Cardiac muscle cell (in vitro differentiated cells and primary cell): Measurements from ENCODE around the gene RPRML. TPM values are rescaled to one million over a fixed set of nuclear protein-coding genes. Genes with fewer than 3 reads are reported as not detected.

Experiments
- DNase-seq, 2 donors: peaks; one replicate each; pipeline versions ENCODE4 v3.0.0 to v3.0.0-alpha.2; 2010 to 2017; ENCODE audit warnings: low read depth in 1 of 2, low spot score in 1 of 2
- H3K27ac ChIP-seq: fragments of 200-600 bp; sonication (generic); 2 replicates; pipeline ENCODE4 v1.5.1; 2016
- H3K27me3 ChIP-seq: fragments of 200-600 bp; sonication (generic); 2 replicates; pipeline ENCODE4 v1.6.0; 2016; ENCODE audit warnings: control low read depth
- H3K36me3 ChIP-seq: fragments of 200-600 bp; sonication (generic); 2 replicates; pipeline ENCODE4 v1.5.1; 2016; ENCODE audit warnings: control low read depth
- H3K4me1 ChIP-seq: fragments of 200-600 bp; sonication (generic); 2 replicates; pipeline ENCODE4 v1.8.1; 2017; ENCODE audit warnings: low read depth, mild to moderate bottlenecking, mixed run types
- H3K4me3 ChIP-seq: fragments of 200-600 bp; sonication (generic); 2 replicates; pipeline ENCODE4 v1.5.1; 2016; ENCODE audit warnings: mild to moderate bottlenecking
- H3K9me3 ChIP-seq: fragments of 200-600 bp; sonication (generic); 2 replicates; pipeline ENCODE4 v1.5.1; 2017; ENCODE audit warnings: low read depth, mild to moderate bottlenecking, control low read depth
- CTCF ChIP-seq: IDR thresholded peaks from 2 replicates; pipeline ENCODE4 v1.5.1; 2012; ENCODE audit warnings: low read depth, mild to moderate bottlenecking, low read length
- polyA plus RNA-seq: library from polyadenylated mRNA; unstranded; fragments of >200 nt; fragmentation: Nextera tagmentation; extraction: Ambion mirVana; gene quantifications from 2 replicates; pipeline ENCODE4 v1.2.1, GENCODE V29; 2016
- total RNA-seq: library from RNA; depleted of rRNA; stranded (reverse); fragments of >200 nt; gene quantifications from 2 replicates; pipeline ENCODE4 v1.2.3, GENCODE V29; 2016

Gene RPRML
- total and polyA plus RNA-seq, 2 experiments from 2014 or later, result not detected

GRCh38 chr17:46928467-46929261 lies 50.4 kb downstream of the RPRML start:
- Histone ChIP-seq H3K4me1 (peaks cover 7% of the 10 kb centered on the region), H3K27ac (no peak overlapping the region), H3K9me3 (no peaks in the 10 kb centered on the region), H3K27me3 (no peaks in the 10 kb centered on the region), H3K4me3 (no peak overlapping the region), H3K36me3 (peaks cover 27% of the 10 kb centered on the region)
- no peak for TF ChIP-seq CTCF
- DNase-seq, result no peak

Other genes starting within 250 kb of the RPRML start
- gene WNT3, start 160.6 kb downstream of the RPRML start, total RNA-seq, result 5.1 and 7.3 TPM in 2 replicates
- gene WNT3, start 160.6 kb downstream of the RPRML start, polyA plus RNA-seq, result 5.8 and 7.3 TPM in 2 replicates
- gene WNT9B, start 127.7 kb downstream of the RPRML start, total RNA-seq, result not detected in 2 replicates
- gene WNT9B, start 127.7 kb downstream of the RPRML start, polyA plus RNA-seq, result 0.33 TPM in 1 of 2 replicates, not detected in the other
- gene GOSR2, start 56.1 kb downstream of the RPRML start, total RNA-seq, result 34.1 and 41.3 TPM in 2 replicates
- gene GOSR2, start 56.1 kb downstream of the RPRML start, polyA plus RNA-seq, result 37.3 and 60.9 TPM in 2 replicates
- 54.5 and 85.4 TPM in 2 replicates for gene CDC27, start 210.0 kb upstream of the RPRML start, total RNA-seq
- gene CDC27, start 210.0 kb upstream of the RPRML start, polyA plus RNA-seq, result 52.9 and 68.8 TPM in 2 replicates
- 2,925 and 5,217 TPM in 2 replicates for gene MYL4, start 230.1 kb upstream of the RPRML start, total RNA-seq
- 3,500 and 5,148 TPM in 2 replicates for gene MYL4, start 230.1 kb upstream of the RPRML start, polyA plus RNA-seq